ENCODE results near the gene MICALL2. TPM values are rescaled to one million over a fixed set of nuclear protein-coding genes. Genes with fewer than 3 reads are reported as not detected.

MICALL2 gene
- total RNA-seq = 10 to 100 TPM; 10.0 to 16.6 (median 14.3) TPM

GRCh38 chr7:1458683-1459511 lies at the start of gene MICALL2:
MICALL2 (minus strand) TSS chr7:1459470; CDS start chr7:1459326, 144 bp downstream.
- intact Hi-C loops (cut with DNase I) = no loop called here
- peak; percentile 81 to 84 for DNase-seq
- peak within 1 kb of the TSS; percentile 21 to 91 (median 75) for H3K4me3 ChIP-seq (replicated peaks in 1 of 3)
- H3K27me3 ChIP-seq = no peaks in the 10 kb centered on the region
- no peaks in the 10 kb centered on the region for H3K36me3 ChIP-seq
- 0% methylated on average over 1 of the region's 69 CpGs; no CpG with 5 or more reads in 1 of the 2 donors for WGBS, 2 donors
- H3K4me1 ChIP-seq = peaks cover 24 to 62% of the 10 kb centered on the region in 2 donors
- TF ChIP-seq CTCF (IDR thresholded peaks at IDR 0.05) = no peak
- peak in 1 of 2 donors; percentile 84 for TF ChIP-seq POLR2A (IDR thresholded peaks at IDR 0.05)
- H3K9me3 ChIP-seq = no peaks in the 10 kb centered on the region
- H3K27ac ChIP-seq = peak within 1 kb of the TSS; percentile 66 to 80 (median 69)

GRCh38 chr7:1508277-1508758 lies 49.0 kb upstream of the MICALL2 start:
- Histone ChIP-seq H3K27ac (no peak overlapping the region), H3K36me3 (no peaks in the 10 kb centered on the region), H3K9me3 (no peaks in the 10 kb centered on the region), H3K4me1 (peaks cover 3% of the 10 kb centered on the region in 2 donors), H3K27me3 (no peaks in the 10 kb centered on the region), H3K4me3 (replicated peaks in 1 of 3) (no peak overlapping the region)
- TF ChIP-seq POLR2A (IDR thresholded peaks at IDR 0.05) (no peak), CTCF (IDR thresholded peaks at IDR 0.05) (no peak)
- no peak for DNase-seq
- intact Hi-C loops (cut with DNase I) = no loop called here
- 67 to 72% methylated on average over 10 of the region's 10 CpGs for WGBS, 2 donors

- Histone ChIP-seq H3K4me3 (replicated peaks in 1 of 3) (no peak overlapping the region), H3K4me1 (peaks cover 9 to 13% of the 10 kb centered on the region in 2 donors), H3K27ac (no peak overlapping the region), H3K36me3 (peaks cover 2 to 4% of the 10 kb centered on the region in 2 donors), H3K9me3 (no peaks in the 10 kb centered on the region), H3K27me3 (no peaks in the 10 kb centered on the region)
- 73 to 82% methylated on average over 33 to 34 of the region's 35 CpGs for WGBS, 2 donors
- TF ChIP-seq CTCF (IDR thresholded peaks at IDR 0.05) (no peak), POLR2A (IDR thresholded peaks at IDR 0.05) (no peak)
- intact Hi-C loops (cut with DNase I) = no loop called here
- peak; percentile 14 to 18 for DNase-seq
Measured at GRCh38 chr7:1505731-1506550, 46.7 kb upstream of the MICALL2 start.

GRCh38 chr7:1503816-1504775 lies 44.8 kb upstream of the MICALL2 start, which contains the start of gene INTS1:
INTS1 (minus strand) TSS chr7:1504389; CDS start chr7:1503960, 429 bp downstream.
- Histone ChIP-seq H3K4me1 (peaks cover 9 to 13% of the 10 kb centered on the region in 2 donors), H3K27me3 (no peaks in the 10 kb centered on the region), H3K9me3 (no peaks in the 10 kb centered on the region), H3K36me3 (peaks cover 19 to 20% of the 10 kb centered on the region in 2 donors), H3K4me3 (replicated peaks in 1 of 3) (peak within 1 kb of the TSS; percentile 64 to 93 (median 87)), H3K27ac (peak within 1 kb of the TSS in 2 of 3 donors; percentile 68 to 69)
- DNase-seq = peak; percentile 96
- intact Hi-C loops (cut with DNase I) = loop anchor here (5.0 kb wide), 1 partner anchor 53 kb away; the partner anchor contains the start of gene TMEM184A
- 1% methylated on average over 20 to 48 of the region's 118 CpGs for WGBS, 2 donors
- TF ChIP-seq CTCF (IDR thresholded peaks at IDR 0.05) (peak in 5 of 6 experiments; percentile 53 to 99 (median 96)), POLR2A (IDR thresholded peaks at IDR 0.05) (peak in 1 of 2 donors; percentile 57)
